NCI-H1048 (cell line): ENCODE results near the gene SNAP29.
"Not testable (repeated sequence)": the region's sequence is repeated elsewhere in the genome, so short reads cannot be mapped to it uniquely, and the experiment has no call there.

Source experiments
- DNase-seq: peaks from one replicate; lab custom pipeline; 2025; lab: John Stamatoyannopoulos, UW

SNAP29 gene

GRCh38 chr22:20931126-20931654 is 72.4 kb downstream of the SNAP29 start:
- DNase-seq = no peak

- no peak for DNase-seq
Measured at GRCh38 chr22:20933910-20934309, 75.1 kb downstream of the SNAP29 start.

GRCh38 chr22:20935049-20935448 is 76.2 kb downstream of the SNAP29 start:
- not testable (repeated sequence) for DNase-seq

- not testable (repeated sequence) for DNase-seq
Measured at GRCh38 chr22:20935780-20936539, 77.2 kb downstream of the SNAP29 start.

GRCh38 chr22:20937031-20937793 is 78.4 kb downstream of the SNAP29 start:
- no peak for DNase-seq

- no peak for DNase-seq
Measured at GRCh38 chr22:20937794-20938671, 79.2 kb downstream of the SNAP29 start.

GRCh38 chr22:20939457-20940185 is 80.8 kb downstream of the SNAP29 start:
- not testable (repeated sequence) for DNase-seq

- DNase-seq = no peak
Measured at GRCh38 chr22:20940186-20940651, 81.4 kb downstream of the SNAP29 start.
